GM19043 (cell line): ENCODE data around the gene TECPR2.

Source experiments
- ATAC-seq: cut with Tn5 transposase; IDR thresholded peaks from one replicate; pipeline ENCODE4 v1.9.1; 2021; ENCODE audit warnings: low read depth; ENCODE audit not compliant: unreplicated experiment

TECPR2 gene

GRCh38 chr14:102452302-102452701, 89.6 kb downstream of the TECPR2 start:
- ATAC-seq = no peak

- no peak for ATAC-seq
Observed at GRCh38 chr14:102454711-102455110, 92.0 kb downstream of the TECPR2 start.

- ATAC-seq = no peak
Observed at GRCh38 chr14:102457509-102457908, 94.8 kb downstream of the TECPR2 start.

- no peak for ATAC-seq
Observed at GRCh38 chr14:102461490-102462338, 99.0 kb downstream of the TECPR2 start.

GRCh38 chr14:102462391-102462790, 99.7 kb downstream of the TECPR2 start:
- ATAC-seq = no peak

GRCh38 chr14:102464006-102464405, 101.3 kb downstream of the TECPR2 start:
- ATAC-seq = no peak

- no peak for ATAC-seq
Observed at GRCh38 chr14:102464846-102465341, 102.2 kb downstream of the TECPR2 start.

GRCh38 chr14:102469261-102469660, 106.5 kb downstream of the TECPR2 start:
- ATAC-seq = no peak

GRCh38 chr14:102471921-102472790, 109.4 kb downstream of the TECPR2 start:
- no peak for ATAC-seq

GRCh38 chr14:102472791-102473150, 110.0 kb downstream of the TECPR2 start:
- no peak for ATAC-seq

- ATAC-seq = no peak
Observed at GRCh38 chr14:102473559-102473958, 110.8 kb downstream of the TECPR2 start.

- ATAC-seq = no peak
Observed at GRCh38 chr14:102474934-102475333, 112.2 kb downstream of the TECPR2 start.

- no peak for ATAC-seq
Observed at GRCh38 chr14:102479107-102479506, 116.4 kb downstream of the TECPR2 start.

- no peak for ATAC-seq
Observed at GRCh38 chr14:102479777-102480176, 117.0 kb downstream of the TECPR2 start.

- ATAC-seq = no peak
Observed at GRCh38 chr14:102481371-102481770, 118.6 kb downstream of the TECPR2 start.

GRCh38 chr14:102481791-102482238, 119.1 kb downstream of the TECPR2 start:
- ATAC-seq = no peak

GRCh38 chr14:102484316-102484715, 121.6 kb downstream of the TECPR2 start:
- ATAC-seq = no peak

- ATAC-seq = no peak
Observed at GRCh38 chr14:102485693-102486512, 123.2 kb downstream of the TECPR2 start.

- ATAC-seq = no peak
Observed at GRCh38 chr14:102486513-102487203, 123.9 kb downstream of the TECPR2 start.

- no peak for ATAC-seq
Observed at GRCh38 chr14:102487204-102487577, 124.5 kb downstream of the TECPR2 start.
